ENCODE data around the gene PARD3B. TPM values are rescaled to one million over a fixed set of nuclear protein-coding genes. Genes with fewer than 3 reads are reported as not detected.

Gene PARD3B
- polyA plus RNA-seq, 3 donors, result not detected

DNA sequence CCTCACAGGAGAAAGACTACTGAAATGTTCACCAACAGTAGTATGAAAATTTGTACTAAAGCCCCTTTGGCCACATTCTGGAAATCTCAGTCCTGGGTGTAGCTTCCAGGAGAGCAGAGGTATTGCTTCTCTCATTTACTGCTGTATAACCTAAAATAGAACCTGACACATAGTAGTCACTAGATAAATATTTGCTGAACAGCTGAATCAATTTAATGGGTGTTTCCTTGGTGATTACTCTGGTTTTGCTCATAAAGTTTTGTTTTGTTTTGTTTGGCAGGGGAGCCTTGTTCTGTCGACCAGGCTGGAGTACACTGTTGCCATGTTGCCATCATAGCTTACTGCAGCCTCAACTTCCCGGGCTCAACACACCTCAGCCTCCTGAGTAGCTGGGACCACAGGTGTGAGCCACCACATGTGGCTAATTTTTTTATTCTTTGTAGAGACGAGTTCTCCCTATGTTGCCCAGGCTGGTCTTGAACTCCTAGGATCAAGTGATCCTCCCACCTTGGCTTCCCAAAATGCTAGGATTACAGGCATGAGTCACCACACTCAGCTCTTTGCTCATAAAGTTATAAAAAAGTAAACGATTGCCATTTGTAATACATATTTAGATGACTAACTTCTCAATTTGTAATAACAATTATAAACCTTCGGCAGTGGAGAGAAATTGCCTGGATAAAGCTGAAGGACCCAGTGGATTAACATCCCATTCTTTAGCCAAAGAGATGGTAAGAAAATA lies 11.5 kb upstream of the PARD3B start:
- Histone ChIP-seq H3K9me3 (replicated peaks in 1 of 2; ENCODE audit: control insufficient read depth in 1 of 2, insufficient read depth in 1 of 2, low read length in 2 of 2) (peaks cover 0 to 3% of the 10 kb centered on the region in 2 donors), H2AFZ (ENCODE audit: insufficient read depth, low read depth, low read length, poor library complexity, severe bottlenecking) (no peak overlapping the region), H3K27ac (ENCODE audit: low read depth in 1 of 2, low read length in 2 of 2) (no peak overlapping the region), H3K36me3 (replicated peaks in 1 of 2; ENCODE audit: control insufficient read depth in 1 of 2, insufficient read depth in 2 of 2, low read length in 2 of 2) (no peaks in the 10 kb centered on the region), H3K4me2 (replicated peaks; ENCODE audit: extremely low read depth, low read length, poor library complexity, severe bottlenecking) (no peak overlapping the region), H3K79me2 (ENCODE audit: insufficient read depth, low read length) (no peaks in the 10 kb centered on the region), H3K9ac (ENCODE audit: insufficient read depth, low read length, poor library complexity, severe bottlenecking) (no peak overlapping the region), H3K27me3 (ENCODE audit: control insufficient read depth in 2 of 2, insufficient read depth in 2 of 2, low read length in 2 of 2) (no peaks in the 10 kb centered on the region), H3K4me1 (ENCODE audit: control insufficient read depth in 1 of 2, insufficient read depth in 2 of 2, low read length in 2 of 2) (no peaks in the 10 kb centered on the region), H3K4me3 (replicated peaks in 1 of 3; ENCODE audit: low read depth in 2 of 3, low read length in 3 of 3) (no peak overlapping the region), H4K20me1 (ENCODE audit: insufficient read depth, low read length) (no peaks in the 10 kb centered on the region)
- no peak for DNase-seq
- no peaks in the 10 kb centered on the region for H3K4me1 Mint-ChIP-seq
- intact Hi-C loops (cut with micrococcal nuclease), result no loop called here
- H3K9me3 Mint-ChIP-seq, result peaks cover 0 to 8% (median 2%) of the 10 kb centered on the region in 7 donors
- 100% methylated on average over 1 of the region's 5 CpGs for WGBS (ENCODE audit: insufficient coverage)
- no peak overlapping the region for H3K27ac Mint-ChIP-seq
- H3K4me3 Mint-ChIP-seq, result no peak overlapping the region
- TF ChIP-seq, protein P1, sequence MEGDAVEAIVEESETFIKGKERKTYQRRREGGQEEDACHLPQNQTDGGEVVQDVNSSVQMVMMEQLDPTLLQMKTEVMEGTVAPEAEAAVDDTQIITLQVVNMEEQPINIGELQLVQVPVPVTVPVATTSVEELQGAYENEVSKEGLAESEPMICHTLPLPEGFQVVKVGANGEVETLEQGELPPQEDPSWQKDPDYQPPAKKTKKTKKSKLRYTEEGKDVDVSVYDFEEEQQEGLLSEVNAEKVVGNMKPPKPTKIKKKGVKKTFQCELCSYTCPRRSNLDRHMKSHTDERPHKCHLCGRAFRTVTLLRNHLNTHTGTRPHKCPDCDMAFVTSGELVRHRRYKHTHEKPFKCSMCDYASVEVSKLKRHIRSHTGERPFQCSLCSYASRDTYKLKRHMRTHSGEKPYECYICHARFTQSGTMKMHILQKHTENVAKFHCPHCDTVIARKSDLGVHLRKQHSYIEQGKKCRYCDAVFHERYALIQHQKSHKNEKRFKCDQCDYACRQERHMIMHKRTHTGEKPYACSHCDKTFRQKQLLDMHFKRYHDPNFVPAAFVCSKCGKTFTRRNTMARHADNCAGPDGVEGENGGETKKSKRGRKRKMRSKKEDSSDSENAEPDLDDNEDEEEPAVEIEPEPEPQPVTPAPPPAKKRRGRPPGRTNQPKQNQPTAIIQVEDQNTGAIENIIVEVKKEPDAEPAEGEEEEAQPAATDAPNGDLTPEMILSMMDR (IDR thresholded peaks at IDR 0.05), result no peak
- no peaks in the 10 kb centered on the region for H3K36me3 Mint-ChIP-seq
- no peaks in the 10 kb centered on the region for H3K27me3 Mint-ChIP-seq (ENCODE audit: low read depth in 3 of 3)

DNA sequence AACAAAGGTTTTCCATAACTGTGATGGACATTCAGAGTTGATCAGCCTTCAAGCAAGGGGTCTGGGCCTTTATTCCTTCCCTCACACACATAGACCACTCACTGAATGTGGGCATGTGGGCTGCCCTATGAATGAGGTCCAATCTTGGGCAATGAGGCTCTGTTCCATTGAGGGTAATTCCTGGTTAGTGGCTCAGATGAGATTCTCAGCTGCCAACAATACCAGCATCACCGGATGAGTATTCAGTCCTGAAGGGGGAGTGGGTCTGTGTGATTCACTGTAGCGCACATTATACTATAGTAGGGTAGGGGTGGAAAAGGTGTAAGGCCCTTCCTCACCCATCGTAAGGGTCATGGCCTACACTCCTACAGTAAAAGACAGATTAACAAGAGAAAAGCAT lies 9.9 kb upstream of the PARD3B start:
- H4K20me1 ChIP-seq (ENCODE audit: insufficient read depth, low read length), result no peaks in the 10 kb centered on the region
- no peak overlapping the region for H3K4me3 ChIP-seq (replicated peaks in 1 of 3; ENCODE audit: low read depth in 2 of 3, low read length in 3 of 3)
- no peak overlapping the region for H3K27ac Mint-ChIP-seq
- H3K4me2 ChIP-seq (replicated peaks; ENCODE audit: extremely low read depth, low read length, poor library complexity, severe bottlenecking), result no peak overlapping the region
- intact Hi-C loops (cut with micrococcal nuclease), result no loop called here
- WGBS (ENCODE audit: insufficient coverage), result no CpG with 5 or more reads among the region's 3 CpGs
- H3K27me3 Mint-ChIP-seq (ENCODE audit: low read depth in 3 of 3), result no peaks in the 10 kb centered on the region
- no peaks in the 10 kb centered on the region for H3K4me1 ChIP-seq (ENCODE audit: control insufficient read depth in 1 of 2, insufficient read depth in 2 of 2, low read length in 2 of 2)
- H3K4me3 Mint-ChIP-seq, result no peak overlapping the region
- H2AFZ ChIP-seq (ENCODE audit: insufficient read depth, low read depth, low read length, poor library complexity, severe bottlenecking), result no peak overlapping the region
- H3K79me2 ChIP-seq (ENCODE audit: insufficient read depth, low read length), result no peaks in the 10 kb centered on the region
- no peaks in the 10 kb centered on the region for H3K36me3 ChIP-seq (replicated peaks in 1 of 2; ENCODE audit: control insufficient read depth in 1 of 2, insufficient read depth in 2 of 2, low read length in 2 of 2)
- H3K4me1 Mint-ChIP-seq, result no peaks in the 10 kb centered on the region
- H3K27me3 ChIP-seq (ENCODE audit: control insufficient read depth in 2 of 2, insufficient read depth in 2 of 2, low read length in 2 of 2), result no peaks in the 10 kb centered on the region
- DNase-seq, result no peak
- no peaks in the 10 kb centered on the region for H3K36me3 Mint-ChIP-seq
- no peaks in the 10 kb centered on the region for H3K9me3 ChIP-seq (replicated peaks in 1 of 2; ENCODE audit: control insufficient read depth in 1 of 2, insufficient read depth in 1 of 2, low read length in 2 of 2)
- TF ChIP-seq, protein P1 (IDR thresholded peaks at IDR 0.05), result no peak
- no peak overlapping the region for H3K9ac ChIP-seq (ENCODE audit: insufficient read depth, low read length, poor library complexity, severe bottlenecking)
- H3K27ac ChIP-seq (ENCODE audit: low read depth in 1 of 2, low read length in 2 of 2), result no peak overlapping the region
- H3K9me3 Mint-ChIP-seq, result peaks cover 0 to 6% (median 2%) of the 10 kb centered on the region in 7 donors

All from CD14-positive monocyte (primary cell).